Stimulated activated CD4-positive, alpha-beta T cell treated with anti-CD3 and anti-CD28 coated beads, Interleukin-2, amount 100 ng/mL, for 24 hours (primary cell): ENCODE data around the gene ZIC5.

Experiments used
- DNase-seq, 2 donors: peaks; one replicate each; pipeline ENCODE4 v3.0.0-alpha.2; 2020

Gene ZIC5

DNA sequence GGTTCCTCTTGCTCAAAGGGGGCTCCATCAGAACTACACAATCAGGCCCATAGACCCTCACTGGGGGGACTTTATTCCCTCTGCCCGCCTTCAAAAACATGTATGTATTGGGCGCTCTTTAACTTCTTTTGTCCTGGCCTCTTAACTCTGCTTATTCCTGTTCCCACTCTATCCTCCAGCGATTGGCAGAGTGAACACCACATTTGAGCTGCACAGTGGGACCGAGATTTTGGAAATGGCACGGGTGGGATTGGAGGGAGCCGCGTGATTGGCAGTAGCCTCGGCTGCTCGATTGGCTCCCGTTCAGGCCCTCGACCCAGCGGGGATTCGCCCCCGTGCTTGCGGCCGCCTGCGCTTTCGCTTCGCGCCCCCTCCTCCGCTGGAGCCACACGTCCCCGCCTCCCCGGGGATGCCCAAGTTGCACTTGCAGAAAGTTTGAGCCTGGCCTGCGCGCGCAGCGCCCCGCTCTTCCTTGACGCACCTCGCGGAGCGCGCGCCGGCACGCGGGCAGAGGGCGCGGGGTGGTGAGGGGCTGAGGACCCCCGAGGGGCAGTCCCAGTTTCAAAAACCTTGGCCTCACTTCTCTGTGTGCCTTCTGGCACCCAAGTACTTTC lies at the start of gene ZIC5:
ZIC5 (minus strand) TSS at position 192 of the 614 bp plus-strand sequence; CDS start at position 28, 164 bp downstream.
- no peak for DNase-seq

DNA sequence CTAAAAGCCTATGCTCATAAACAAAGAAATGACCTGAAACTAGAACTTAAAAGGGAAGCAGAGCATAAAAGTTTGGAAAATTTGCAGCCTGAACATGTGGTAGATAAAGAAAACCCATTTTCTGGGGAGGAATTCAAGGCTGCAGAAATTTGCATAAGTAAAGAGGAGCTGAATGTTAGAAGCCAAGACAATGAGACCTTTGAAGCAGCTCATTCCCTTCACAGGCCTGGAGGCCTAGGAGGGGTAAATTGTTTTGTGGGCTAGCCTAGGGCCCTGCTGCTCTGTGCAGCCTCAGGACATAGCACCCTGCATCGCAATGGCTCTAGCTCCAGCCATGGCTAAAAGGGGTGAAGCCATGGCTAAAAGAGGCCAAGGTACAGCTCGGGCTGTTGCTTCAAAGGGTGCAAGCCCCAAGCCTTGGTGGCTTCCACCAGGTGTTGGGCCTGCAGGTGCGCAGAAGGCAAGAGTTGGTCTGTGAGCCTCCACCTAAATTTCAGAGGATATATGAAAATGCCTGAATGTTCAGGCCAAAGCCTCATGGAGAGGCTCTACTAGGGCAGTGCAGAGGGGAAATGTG lies 48.3 kb upstream of the ZIC5 start:
- DNase-seq = no peak

GRCh38 chr13:100014621-100015020 lies 43.1 kb upstream of the ZIC5 start:
- no peak for DNase-seq

GRCh38 chr13:99998261-99998660 lies 26.7 kb upstream of the ZIC5 start:
- DNase-seq = no peak

DNA sequence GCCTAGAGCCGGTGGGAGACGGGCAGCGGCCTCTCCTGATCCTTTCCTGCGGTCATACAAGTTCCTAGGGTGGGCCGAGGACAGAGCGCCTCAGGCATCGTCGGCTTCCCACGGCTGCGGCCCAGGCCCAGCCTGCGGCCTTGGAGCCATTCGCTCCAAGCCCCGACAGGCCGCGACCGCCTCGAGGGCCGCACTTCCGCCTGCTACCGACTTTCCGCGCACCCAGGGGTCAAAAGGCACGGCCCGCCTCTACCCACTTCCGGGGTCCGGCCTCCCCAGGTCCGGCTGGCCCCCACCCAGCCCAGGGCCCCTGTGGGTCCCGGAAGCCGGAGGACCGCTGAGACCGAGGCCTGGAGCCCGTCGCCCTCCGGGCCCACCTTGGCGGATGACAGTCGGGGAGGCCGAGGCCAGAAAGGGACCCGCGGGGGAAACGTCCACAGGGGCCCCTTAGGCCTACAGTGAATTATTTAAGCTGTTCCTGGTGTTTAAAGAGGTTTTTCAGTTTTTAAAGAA lies 26.2 kb upstream of the ZIC5 start:
- DNase-seq = no peak

- no peak for DNase-seq
Observed at GRCh38 chr13:99996381-99996973, 24.9 kb upstream of the ZIC5 start.

GRCh38 chr13:99995589-99996380 lies 24.2 kb upstream of the ZIC5 start:
- DNase-seq = no peak

GRCh38 chr13:99995104-99995588 lies 23.6 kb upstream of the ZIC5 start:
- DNase-seq = no peak

DNA sequence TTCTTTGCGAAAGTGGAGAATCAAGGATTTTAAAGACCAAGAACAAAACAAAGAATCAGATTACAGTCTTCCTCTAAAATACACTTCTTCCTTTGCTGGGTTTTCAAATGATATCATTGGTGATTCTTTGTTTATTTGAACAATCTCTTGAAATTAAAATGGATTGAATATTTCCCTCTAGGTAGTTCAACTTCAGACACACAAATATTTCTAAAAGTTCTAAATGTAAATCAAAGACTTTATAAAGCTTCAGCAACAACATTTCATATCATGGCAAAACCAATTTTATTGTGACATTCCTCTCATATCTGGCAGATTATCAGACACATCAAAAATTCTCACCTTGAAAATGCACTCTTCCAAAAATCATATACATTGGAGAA lies 23.1 kb upstream of the ZIC5 start:
- no peak for DNase-seq

GRCh38 chr13:99993660-99994637 lies 22.4 kb upstream of the ZIC5 start:
- DNase-seq = no peak

DNA sequence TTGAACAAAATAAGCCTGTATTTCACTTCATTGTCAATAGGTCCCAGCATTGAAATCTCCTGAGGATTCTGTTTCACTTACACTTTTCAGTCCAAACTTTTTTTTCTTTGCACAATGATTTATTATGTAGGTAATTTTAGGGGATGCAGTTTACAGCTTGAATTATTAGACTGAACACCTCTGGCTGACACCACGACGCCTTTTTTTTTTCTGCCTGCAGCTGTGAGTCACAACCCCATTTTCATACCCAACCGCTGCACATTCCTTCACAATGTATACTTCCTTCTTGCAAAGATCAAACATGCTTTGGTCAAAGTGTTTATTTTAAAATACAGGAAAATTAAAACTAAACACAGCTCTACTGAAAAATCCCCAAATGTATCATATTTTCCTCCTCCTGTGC lies 21.4 kb upstream of the ZIC5 start:
- no peak for DNase-seq

DNA sequence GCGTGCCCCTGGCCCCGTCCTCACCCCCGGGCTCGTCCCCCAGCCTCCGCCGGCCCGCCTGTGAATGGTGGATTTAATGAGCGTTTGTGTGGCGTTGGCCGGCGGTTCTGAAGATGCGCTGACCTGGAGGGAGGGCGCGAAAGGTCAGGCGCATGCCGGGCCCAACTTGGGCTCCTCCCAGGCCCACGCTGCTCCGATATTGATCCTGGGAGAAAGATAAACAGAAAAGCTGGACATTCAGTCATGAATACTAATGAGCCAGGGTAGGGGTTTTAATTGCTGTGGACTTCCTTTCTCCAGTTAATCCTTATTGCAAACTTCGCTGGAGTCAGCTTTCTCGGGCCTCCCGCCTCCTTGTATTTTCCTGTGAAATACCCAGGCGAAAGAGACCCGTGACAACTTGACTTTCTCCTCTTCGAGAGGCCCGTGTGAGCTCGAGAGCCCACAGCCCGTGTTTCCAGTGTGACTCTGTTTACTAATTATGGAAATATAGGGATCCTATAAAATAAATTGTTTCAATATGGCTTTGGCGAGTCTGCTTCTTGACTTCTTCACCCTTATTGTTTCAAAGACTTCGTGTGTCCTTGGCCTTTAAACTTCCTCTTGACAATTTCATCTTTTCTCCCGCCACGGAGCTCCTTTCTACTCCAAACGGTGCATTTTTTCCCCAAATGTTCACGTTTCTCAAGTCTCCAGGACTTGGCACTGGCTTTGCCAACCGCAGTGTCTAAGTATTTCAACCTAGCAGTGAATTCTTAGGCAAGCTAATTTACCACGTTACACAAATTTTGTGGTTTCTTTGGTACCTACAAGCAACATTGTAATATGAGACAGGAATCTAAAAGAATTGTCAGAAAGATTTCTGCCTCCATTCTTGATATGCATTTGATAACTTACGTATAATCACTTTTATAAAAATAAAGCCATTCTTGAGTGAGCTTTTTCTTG lies 20.5 kb upstream of the ZIC5 start:
- no peak for DNase-seq

GRCh38 chr13:99991013-99991827 lies 19.7 kb upstream of the ZIC5 start:
- no peak for DNase-seq

- DNase-seq = no peak
Observed at GRCh38 chr13:99990126-99990977, 18.8 kb upstream of the ZIC5 start.

DNA sequence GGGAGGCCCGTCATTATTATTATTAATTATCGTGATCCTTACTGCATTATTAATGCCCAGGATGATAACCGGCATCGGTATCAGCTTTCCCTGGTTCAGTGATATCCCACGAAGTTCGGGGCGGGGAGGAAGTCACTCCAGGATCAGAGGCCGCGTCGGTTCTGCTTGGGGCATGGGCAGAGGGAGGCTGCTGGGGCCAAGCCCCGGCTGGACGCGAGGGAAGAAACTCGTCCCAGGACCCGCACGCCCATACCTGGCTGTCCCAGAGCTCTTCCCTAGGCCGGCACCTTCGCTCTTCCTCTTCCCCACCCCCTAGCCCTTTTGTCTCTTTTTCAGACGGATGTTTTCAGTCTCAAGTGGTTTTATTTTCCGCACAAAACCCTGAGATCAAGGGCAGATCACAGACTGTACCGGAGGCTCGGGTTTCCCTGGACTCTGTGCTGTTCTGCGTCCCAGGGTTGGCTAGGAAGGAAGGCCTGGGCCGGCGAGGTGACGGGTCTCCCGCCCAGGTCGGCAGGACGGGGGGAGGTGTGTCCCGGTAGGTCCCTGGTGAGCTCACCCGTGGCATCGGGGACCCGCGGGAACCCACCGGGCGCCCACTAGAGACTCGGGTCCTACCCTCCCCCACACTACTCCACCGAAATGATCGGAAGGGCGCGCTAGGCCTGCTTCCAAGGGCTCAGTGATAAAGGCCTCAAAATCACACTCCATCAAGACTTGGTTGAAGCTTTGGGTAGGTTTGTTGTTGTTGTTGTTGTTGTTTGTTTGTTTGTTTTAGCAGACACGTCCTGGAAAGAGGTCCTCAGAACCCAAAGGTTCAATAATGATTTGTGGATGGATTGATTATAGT lies 17.9 kb upstream of the ZIC5 start:
- no peak for DNase-seq

- no peak for DNase-seq
Observed at GRCh38 chr13:99988529-99989275, 17.1 kb upstream of the ZIC5 start.
